Measurements from ENCODE around the gene CT45A2.
"Not testable (repeated sequence)": the region's sequence is repeated elsewhere in the genome, so short reads cannot be mapped to it uniquely, and the experiment has no call there.

DNA sequence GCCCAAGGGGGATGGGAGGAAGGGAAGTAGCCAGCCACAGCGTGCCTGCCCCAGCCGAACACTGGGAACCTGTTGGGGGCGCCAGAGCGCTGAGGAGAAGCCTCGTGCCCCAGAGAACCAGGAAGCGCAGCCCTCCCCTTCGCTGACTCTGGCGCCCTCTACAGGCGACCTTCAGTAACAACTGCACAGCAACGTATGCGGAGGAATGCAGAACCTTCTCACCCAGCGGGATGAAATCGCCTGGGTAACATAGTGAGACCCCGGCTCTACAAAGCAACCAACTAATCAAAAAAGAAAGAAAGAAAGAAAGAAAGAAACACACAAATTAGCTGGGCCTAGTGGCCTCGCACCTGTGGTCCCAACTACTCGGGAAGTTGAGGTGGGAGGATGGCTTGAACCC is 17.1 kb downstream of the CT45A2 start, which contains the start of gene CT45A6:
- TF ChIP-seq CTCF (IDR thresholded peaks at IDR 0.05; ENCODE audit: low read depth, low read length, missing input control); JUND (IDR thresholded peaks at IDR 0.05); HNF4A (conservative IDR thresholded peaks at IDR 0.05); TAF1 (conservative IDR thresholded peaks at IDR 0.05); ATF3 (IDR thresholded peaks at IDR 0.05); GABPA (IDR thresholded peaks at IDR 0.05 in 1 of 2, conservative IDR thresholded peaks at IDR 0.05 in 1 of 2); REST (IDR thresholded peaks at IDR 0.05): not testable (repeated sequence)
- TF ChIP-seq, protein P1, sequence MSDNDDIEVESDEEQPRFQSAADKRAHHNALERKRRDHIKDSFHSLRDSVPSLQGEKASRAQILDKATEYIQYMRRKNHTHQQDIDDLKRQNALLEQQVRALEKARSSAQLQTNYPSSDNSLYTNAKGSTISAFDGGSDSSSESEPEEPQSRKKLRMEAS (IDR thresholded peaks at IDR 0.05): not testable (repeated sequence)
- TF ChIP-seq, protein P2, sequence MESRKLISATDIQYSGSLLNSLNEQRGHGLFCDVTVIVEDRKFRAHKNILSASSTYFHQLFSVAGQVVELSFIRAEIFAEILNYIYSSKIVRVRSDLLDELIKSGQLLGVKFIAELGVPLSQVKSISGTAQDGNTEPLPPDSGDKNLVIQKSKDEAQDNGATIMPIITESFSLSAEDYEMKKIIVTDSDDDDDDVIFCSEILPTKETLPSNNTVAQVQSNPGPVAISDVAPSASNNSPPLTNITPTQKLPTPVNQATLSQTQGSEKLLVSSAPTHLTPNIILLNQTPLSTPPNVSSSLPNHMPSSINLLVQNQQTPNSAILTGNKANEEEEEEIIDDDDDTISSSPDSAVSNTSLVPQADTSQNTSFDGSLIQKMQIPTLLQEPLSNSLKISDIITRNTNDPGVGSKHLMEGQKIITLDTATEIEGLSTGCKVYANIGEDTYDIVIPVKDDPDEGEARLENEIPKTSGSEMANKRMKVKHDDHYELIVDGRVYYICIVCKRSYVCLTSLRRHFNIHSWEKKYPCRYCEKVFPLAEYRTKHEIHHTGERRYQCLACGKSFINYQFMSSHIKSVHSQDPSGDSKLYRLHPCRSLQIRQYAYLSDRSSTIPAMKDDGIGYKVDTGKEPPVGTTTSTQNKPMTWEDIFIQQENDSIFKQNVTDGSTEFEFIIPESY (IDR thresholded peaks at IDR 0.05): not testable (repeated sequence)

Measured in liver (tissue), 3 donors.